Mononuclear cell (primary cell): Measurements from ENCODE around the gene PRSS12. TPM values are rescaled to one million over a fixed set of nuclear protein-coding genes. Genes with fewer than 3 reads are reported as not detected.
"Not testable (repeated sequence)": the region's sequence is repeated elsewhere in the genome, so short reads cannot be mapped to it uniquely, and the experiment has no call there.

Experiments used
- H3K27me3 ChIP-seq: 2 replicates; pipeline ENCODE4 v1.6.0; 2011; ENCODE audit warnings: low read length, control low read depth; ENCODE audit not compliant: insufficient read depth
- H3K4me1 ChIP-seq: 2 replicates; pipeline ENCODE4 v1.5.1; 2011; ENCODE audit warnings: mild to moderate bottlenecking, low read length, control low read depth; ENCODE audit not compliant: insufficient read depth
- H3K4me3 ChIP-seq: 2 replicates; pipeline ENCODE4 v1.5.1; 2011; ENCODE audit warnings: mild to moderate bottlenecking, low read length, moderate library complexity
- H3K9me3 ChIP-seq: 2 replicates; pipeline ENCODE4 v1.5.1; 2011; ENCODE audit warnings: low read depth, mild to moderate bottlenecking, control low read depth, low read length
- total RNA-seq: library from RNA; depleted of rRNA; stranded (reverse); fragments of >200 nt; gene quantifications from one replicate; pipeline ENCODE4 v1.2.3, GENCODE V29; 2012

Gene PRSS12
- total RNA-seq = 0.21 TPM

- Histone ChIP-seq H3K4me1 (peaks cover 14% of the 10 kb centered on the region), H3K27me3 (peaks cover 72% of the 10 kb centered on the region), H3K9me3 (no peaks in the 10 kb centered on the region), H3K4me3 (no peak within 1 kb of the TSS)
Measured at GRCh38 chr4:118352843-118353533, at the start of gene PRSS12. Gene PRSS12 (minus strand): TSS chr4:118353003. CDS start chr4:118352720, 283 bp downstream.

- no peaks in the 10 kb centered on the region for H3K9me3 ChIP-seq
- H3K4me1 ChIP-seq = no peaks in the 10 kb centered on the region
- no peak overlapping the region for H3K4me3 ChIP-seq
- H3K27me3 ChIP-seq = no peaks in the 10 kb centered on the region
Measured at GRCh38 chr4:118400356-118400755, 47.6 kb upstream of the PRSS12 start.

- not testable (repeated sequence) for H3K9me3 ChIP-seq, H3K27me3 ChIP-seq, H3K4me3 ChIP-seq, H3K4me1 ChIP-seq
Measured at GRCh38 chr4:118399883-118400282, 47.1 kb upstream of the PRSS12 start.

GRCh38 chr4:118398226-118399090 is 45.7 kb upstream of the PRSS12 start:
- Histone ChIP-seq H3K9me3 (no peaks in the 10 kb centered on the region), H3K4me1 (no peaks in the 10 kb centered on the region), H3K27me3 (no peaks in the 10 kb centered on the region), H3K4me3 (no peak overlapping the region)

- Histone ChIP-seq H3K4me1 (no peaks in the 10 kb centered on the region), H3K4me3 (no peak overlapping the region), H3K27me3 (no peaks in the 10 kb centered on the region), H3K9me3 (no peaks in the 10 kb centered on the region)
Measured at GRCh38 chr4:118397623-118397979, 44.8 kb upstream of the PRSS12 start.

GRCh38 chr4:118396881-118397622 is 44.2 kb upstream of the PRSS12 start:
- no peaks in the 10 kb centered on the region for H3K4me1 ChIP-seq
- H3K27me3 ChIP-seq = no peaks in the 10 kb centered on the region
- no peaks in the 10 kb centered on the region for H3K9me3 ChIP-seq
- no peak overlapping the region for H3K4me3 ChIP-seq

- no peak overlapping the region for H3K4me3 ChIP-seq
- H3K9me3 ChIP-seq = no peaks in the 10 kb centered on the region
- H3K4me1 ChIP-seq = no peaks in the 10 kb centered on the region
- no peaks in the 10 kb centered on the region for H3K27me3 ChIP-seq
Measured at GRCh38 chr4:118395057-118395644, 42.3 kb upstream of the PRSS12 start.

- H3K4me1 ChIP-seq, H3K4me3 ChIP-seq, H3K9me3 ChIP-seq, H3K27me3 ChIP-seq: not testable (repeated sequence)
Measured at GRCh38 chr4:118392509-118392908, 39.7 kb upstream of the PRSS12 start.

- Histone ChIP-seq H3K4me1 (no peaks in the 10 kb centered on the region), H3K9me3 (no peaks in the 10 kb centered on the region), H3K4me3 (no peak overlapping the region), H3K27me3 (no peaks in the 10 kb centered on the region)
Measured at GRCh38 chr4:118390121-118390520, 37.3 kb upstream of the PRSS12 start.

- Histone ChIP-seq H3K4me3 (no peak overlapping the region), H3K9me3 (no peaks in the 10 kb centered on the region), H3K27me3 (no peaks in the 10 kb centered on the region), H3K4me1 (no peaks in the 10 kb centered on the region)
Measured at GRCh38 chr4:118389721-118390120, 36.9 kb upstream of the PRSS12 start.

- Histone ChIP-seq H3K27me3 (no peaks in the 10 kb centered on the region), H3K4me3 (no peak overlapping the region), H3K9me3 (no peaks in the 10 kb centered on the region), H3K4me1 (no peaks in the 10 kb centered on the region)
Measured at GRCh38 chr4:118388606-118389005, 35.8 kb upstream of the PRSS12 start.

GRCh38 chr4:118381902-118382301 is 29.1 kb upstream of the PRSS12 start:
- Histone ChIP-seq H3K4me1 (no peaks in the 10 kb centered on the region), H3K4me3 (no peak overlapping the region), H3K27me3 (no peaks in the 10 kb centered on the region), H3K9me3 (no peaks in the 10 kb centered on the region)

- no peaks in the 10 kb centered on the region for H3K9me3 ChIP-seq
- no peaks in the 10 kb centered on the region for H3K4me1 ChIP-seq
- no peaks in the 10 kb centered on the region for H3K27me3 ChIP-seq
- H3K4me3 ChIP-seq = no peak overlapping the region
Measured at GRCh38 chr4:118373614-118374255, 20.9 kb upstream of the PRSS12 start.

GRCh38 chr4:118372251-118372650 is 19.4 kb upstream of the PRSS12 start:
- Histone ChIP-seq H3K27me3 (no peaks in the 10 kb centered on the region), H3K9me3 (no peaks in the 10 kb centered on the region), H3K4me1 (no peaks in the 10 kb centered on the region), H3K4me3 (no peak overlapping the region)
